HG03378 (cell line): ENCODE data around the gene ERCC2.

Experiments
- ATAC-seq: cut with Tn5 transposase; IDR thresholded peaks from one replicate; pipeline ENCODE4 v1.9.1; 2021; ENCODE audit warnings: mild to moderate bottlenecking, moderate library complexity; ENCODE audit not compliant: unreplicated experiment

Gene ERCC2

DNA sequence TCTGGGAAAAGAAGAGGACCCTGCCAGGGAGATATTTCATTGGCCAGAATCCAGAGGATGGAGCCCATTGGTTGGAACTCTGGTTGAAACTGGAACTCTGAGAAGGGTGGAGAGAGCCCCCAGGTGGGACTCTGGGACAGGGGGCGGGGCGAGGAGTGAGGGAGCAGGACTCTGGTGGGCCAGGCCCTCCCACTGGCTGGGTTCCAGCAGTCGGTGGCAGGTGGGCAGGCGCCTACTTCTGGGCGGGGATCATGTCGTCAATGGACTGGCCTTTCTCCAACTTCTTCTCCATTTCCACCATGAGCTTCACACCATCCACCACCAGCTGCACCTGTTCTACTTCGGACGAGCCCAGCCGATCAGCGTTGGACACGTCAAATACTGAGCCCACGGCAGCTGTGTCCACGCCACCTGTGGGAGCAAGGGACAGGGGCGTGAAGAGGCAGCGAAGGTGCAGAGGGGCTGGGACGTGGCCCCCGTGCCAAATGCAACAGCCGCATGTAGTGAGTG lies 63.8 kb downstream of the ERCC2 start:
- no peak for ATAC-seq

DNA sequence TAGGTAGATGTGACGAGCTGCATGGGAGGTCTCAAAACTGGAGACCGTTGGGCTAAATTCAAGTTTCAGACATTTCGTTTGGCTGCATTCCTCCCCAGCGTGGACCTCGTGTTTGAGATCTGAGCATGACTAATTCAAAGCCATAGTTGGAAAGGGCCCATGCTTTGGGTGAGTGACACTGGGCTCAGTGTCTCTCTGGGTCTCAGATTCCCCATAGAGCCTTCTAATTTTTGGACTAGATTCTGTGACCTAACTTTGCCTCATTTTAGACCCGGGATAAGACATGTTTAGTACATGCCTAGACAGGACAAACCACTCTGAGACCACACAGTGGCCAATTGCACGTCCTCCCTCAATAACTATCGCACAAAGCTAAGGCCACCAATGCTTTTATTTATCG lies 64.3 kb downstream of the ERCC2 start:
- no peak for ATAC-seq

DNA sequence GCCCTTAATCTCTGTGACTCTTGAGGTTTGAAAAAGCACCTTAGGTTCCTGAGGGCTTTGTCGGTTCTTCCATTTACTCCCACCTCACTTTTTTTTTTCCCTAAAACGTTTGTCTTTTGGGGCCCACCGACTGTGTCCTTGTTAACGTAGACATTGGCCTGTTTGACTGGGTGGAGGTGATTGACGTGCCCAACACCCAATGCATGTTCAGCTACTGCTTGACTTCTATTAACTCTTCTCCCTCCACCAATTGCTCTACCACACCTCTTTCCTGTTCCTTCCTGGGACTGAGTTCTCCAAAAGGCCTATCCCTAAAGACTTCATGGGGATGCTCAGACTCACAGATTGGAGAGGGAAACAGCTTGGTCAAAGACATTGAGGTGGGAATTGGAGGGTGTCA lies 65.0 kb downstream of the ERCC2 start:
- ATAC-seq, result no peak

DNA sequence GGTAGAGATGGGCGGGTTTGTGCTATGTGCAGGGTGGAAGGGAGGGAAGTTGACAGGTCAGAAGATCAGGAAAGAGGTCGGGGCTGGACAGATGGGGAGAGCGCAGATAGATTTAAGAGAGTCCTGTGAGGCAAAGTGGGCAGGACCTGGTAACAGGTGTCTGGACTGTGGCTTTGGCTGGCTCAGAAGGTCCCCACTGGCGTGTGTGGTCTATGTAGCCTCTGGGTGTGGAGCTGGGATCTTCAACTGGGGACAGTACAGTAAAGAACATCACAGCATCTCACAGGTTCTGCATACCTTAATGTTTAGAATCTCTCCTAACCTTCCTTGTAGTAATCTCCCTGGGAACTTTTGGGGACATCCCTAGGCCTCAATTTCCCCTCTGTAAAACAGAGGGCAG lies 65.4 kb downstream of the ERCC2 start:
- no peak for ATAC-seq

DNA sequence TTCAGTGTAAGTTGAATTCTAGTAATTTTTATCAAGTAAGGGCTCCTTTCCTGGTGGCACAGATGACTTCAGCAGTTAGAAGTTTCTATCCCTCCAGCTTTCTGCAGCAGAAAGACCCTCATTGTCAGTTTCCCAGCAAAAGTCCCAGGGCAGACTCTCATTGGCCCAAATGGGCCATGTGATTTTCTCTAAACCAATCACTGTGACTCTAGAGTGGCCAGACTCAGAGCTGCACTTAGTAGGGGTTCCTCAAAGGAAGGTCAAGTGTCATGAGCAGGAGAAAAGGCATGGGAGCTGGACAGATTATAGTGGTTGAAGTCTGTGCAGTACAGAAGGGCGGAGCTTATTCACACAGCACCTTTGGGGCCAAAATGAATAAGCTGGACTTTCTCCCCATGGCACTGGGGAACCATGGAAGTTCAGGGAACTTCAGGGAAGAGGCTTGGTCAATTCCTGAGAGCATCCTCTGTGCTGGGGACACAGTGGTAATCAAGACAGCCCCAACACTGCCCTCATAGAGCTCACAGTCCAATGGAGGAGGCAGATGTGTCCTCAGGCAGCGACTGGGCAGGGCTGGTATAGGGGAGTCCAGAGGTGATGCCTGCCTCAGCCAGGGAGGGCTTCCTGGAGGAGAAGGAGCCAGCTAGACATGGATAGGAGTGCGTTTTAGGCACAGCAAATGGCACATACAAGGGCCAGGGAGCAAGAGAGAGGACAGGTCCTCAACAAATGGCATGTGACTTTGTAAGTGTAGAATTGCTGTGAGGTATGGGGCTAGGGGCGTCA lies 66.0 kb downstream of the ERCC2 start:
- ATAC-seq, result no peak

DNA sequence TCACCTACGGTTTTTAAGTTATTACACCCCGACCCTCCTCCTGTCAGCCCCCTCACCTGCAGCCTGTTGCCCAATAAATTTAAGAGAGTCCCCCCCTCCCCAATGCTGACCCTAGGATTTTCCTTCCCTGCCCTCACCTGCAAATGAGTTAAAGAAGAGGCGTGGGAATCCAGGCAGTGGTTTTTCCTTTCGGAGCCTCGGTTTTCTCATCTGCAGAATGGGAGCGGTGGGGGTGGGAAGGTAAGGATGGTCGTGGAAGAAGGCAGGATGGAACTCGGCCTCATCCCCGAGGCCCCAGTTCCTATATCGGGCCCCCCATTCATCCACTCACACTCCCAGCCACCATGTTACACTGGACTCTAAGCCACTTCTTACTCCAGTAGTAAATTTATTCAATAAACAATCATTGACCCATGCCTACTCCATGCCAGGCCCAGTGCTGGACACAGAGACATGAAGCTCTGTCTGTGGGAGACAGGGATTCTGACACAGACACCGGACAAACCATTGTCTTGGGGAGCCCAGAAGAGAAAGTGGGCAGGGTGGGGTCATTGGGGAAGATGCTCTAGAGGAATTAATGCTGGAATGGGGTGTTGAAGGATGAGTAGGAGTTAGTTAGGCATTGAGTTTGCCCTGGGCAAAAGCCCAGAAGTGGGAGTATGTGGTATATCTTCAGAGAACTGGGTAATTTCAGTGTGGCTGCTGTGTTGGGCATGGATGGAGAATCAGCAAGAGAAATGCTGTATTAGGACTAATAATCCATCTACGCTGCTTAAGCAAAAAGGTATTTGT lies 66.9 kb downstream of the ERCC2 start:
- ATAC-seq, result no peak

DNA sequence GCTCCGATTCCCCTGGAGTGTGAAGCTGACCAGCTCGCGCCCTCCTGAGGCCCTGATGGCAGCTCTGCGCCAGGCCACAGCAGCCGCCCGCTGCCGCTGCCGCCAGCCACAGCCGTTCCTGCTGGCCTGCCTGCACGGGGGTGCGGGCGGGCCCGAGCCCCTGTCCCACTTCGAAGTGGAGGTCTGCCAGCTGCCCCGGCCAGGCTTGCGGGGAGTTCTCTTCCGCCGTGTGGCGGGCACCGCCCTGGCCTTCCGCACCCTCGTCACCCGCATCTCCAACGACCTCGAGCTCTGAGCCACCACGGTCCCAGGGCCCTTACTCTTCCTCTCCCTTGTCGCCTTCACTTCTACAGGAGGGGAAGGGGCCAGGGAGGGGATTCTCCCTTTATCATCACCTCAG lies 68.0 kb downstream of the ERCC2 start:
- no peak for ATAC-seq
